GM12892 (cell line): ENCODE data around the gene TPRG1.

ENCODE experiments used
- POLR2A ChIP-seq: IDR thresholded peaks from 2 replicates; pipeline ENCODE4 v1.6.1; 2011; ENCODE audit warnings: low read depth, low read length, control low read depth
- POLR2AphosphoS5 ChIP-seq: IDR thresholded peaks from 2 replicates; pipeline ENCODE4 v1.6.1; 2011; ENCODE audit warnings: low read depth, low read length, control low read depth
- TAF1 ChIP-seq: IDR thresholded peaks from 2 replicates; pipeline ENCODE4 v1.6.1; 2011; ENCODE audit warnings: low read depth, mild to moderate bottlenecking, control low read depth, low read length, borderline replicate concordance

DNA sequence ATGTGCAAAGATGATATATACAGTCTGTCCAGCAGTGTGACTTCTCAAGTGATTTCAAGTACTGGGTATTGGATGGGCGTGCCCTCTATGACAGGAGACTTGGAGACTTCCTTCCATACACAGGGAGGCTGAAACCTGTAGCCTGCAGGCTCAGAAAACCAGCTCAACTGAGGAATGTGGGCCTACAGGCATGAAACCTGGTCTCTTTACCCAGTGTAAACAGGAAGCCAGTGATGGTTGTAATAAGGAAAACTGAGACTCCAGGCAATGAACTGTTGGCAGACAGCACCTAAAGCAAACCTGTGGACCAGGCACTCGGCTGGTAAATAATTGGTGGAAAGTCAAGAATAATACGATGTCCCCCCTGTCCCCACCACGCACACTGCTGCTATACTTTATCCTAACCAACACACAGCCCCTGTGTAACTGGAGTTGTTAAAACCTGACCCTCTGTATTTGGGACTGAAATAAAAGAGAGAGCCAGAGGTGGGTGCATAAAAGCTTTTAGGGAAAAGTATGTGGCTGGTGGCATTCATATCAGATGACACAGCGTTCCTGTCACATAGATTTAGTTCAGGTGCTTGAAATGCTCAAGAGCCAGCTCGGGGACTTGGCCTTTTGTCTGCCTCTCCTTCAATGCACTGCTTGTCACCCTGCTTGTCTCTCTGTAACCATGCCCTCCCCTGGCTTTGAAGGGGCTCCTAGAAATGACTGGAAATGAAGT lies 144.7 kb downstream of the TPRG1 start:
- TF ChIP-seq POLR2A (peak; percentile 61), TAF1 (no peak), POLR2AphosphoS5 (peak; percentile 81)
